Duodenal mucosa (tissue), 2 donors: ENCODE results near the gene SEMA4C.

Experiments
- H3K27ac ChIP-seq: one replicate; pipeline ENCODE4 v1.7.0; 2013; ENCODE audit warnings: low read depth, low read length
- H3K27me3 ChIP-seq, 2 donors: one replicate each; pipeline ENCODE4 v1.7.0; 2013; ENCODE audit warnings: low read length in 2 of 2, control low read depth in 1 of 2; ENCODE audit not compliant: insufficient read depth in 2 of 2, control insufficient read depth in 1 of 2
- H3K36me3 ChIP-seq, 2 donors: one replicate each; pipeline ENCODE4 v1.7.0; 2013; ENCODE audit warnings: low read length in 2 of 2, control low read depth in 1 of 2; ENCODE audit not compliant: insufficient read depth in 2 of 2, control insufficient read depth in 1 of 2
- H3K4me1 ChIP-seq, 2 donors: one replicate each; pipeline ENCODE4 v1.7.0; 2013; ENCODE audit warnings: low read length in 2 of 2, control low read depth in 1 of 2; ENCODE audit not compliant: insufficient read depth in 2 of 2, control insufficient read depth in 1 of 2
- H3K4me3 ChIP-seq, 2 donors: one replicate each; pipeline ENCODE4 v1.7.0; 2013; ENCODE audit warnings: low read length in 2 of 2, low read depth in 1 of 2
- H3K9ac ChIP-seq, 2 donors: one replicate each; pipeline ENCODE4 v1.7.0; 2013; ENCODE audit warnings: low read length in 2 of 2, low read depth in 1 of 2
- H3K9me3 ChIP-seq, 2 donors: one replicate each; pipeline ENCODE4 v1.7.0; 2013; ENCODE audit warnings: low read length in 2 of 2, control low read depth in 1 of 2; ENCODE audit not compliant: control insufficient read depth in 1 of 2

The SEMA4C gene

DNA sequence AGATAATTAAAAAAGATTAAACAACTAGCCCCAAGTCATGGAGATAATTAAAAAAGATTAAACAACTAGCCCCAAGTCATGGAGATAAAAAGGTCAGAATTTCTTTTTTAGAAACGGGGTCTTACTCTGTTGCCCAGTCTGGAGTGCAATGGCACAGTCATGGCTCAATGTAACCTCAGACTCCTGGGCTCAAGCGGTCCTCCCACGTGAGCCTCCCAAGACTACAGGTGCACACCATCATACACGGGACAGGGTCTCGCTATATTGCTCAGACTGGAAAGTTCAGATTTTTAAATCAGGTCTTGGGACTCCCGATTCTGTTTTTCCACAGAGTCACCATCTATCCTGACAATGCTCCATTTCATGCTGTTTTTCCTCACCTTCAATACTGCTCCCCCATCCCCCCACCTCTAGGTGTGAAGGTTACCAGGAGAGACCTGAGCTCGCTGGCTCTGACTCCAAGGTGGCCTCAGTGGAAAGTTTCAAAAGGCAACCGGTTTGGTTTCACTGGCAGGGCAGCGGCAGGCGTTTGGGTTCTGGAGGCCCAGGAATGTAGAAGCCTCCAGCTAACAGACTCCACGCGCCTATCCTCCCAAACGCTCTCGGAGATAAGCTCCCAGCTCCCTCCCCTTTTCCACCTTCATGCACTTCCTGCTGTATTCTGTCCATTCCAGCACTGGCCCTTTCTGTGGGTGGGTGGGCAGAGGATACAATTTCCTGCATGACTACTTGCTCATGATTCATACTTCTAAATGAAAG lies 2.9 kb upstream of the SEMA4C start:
- no peak overlapping the region for H3K9ac ChIP-seq
- H3K4me3 ChIP-seq = no peak overlapping the region
- H3K36me3 ChIP-seq = no peaks in the 10 kb centered on the region
- no peak overlapping the region for H3K27ac ChIP-seq
- peaks cover 13 to 30% of the 10 kb centered on the region in 2 donors for H3K4me1 ChIP-seq
- peaks cover 4 to 7% of the 10 kb centered on the region in 2 donors for H3K27me3 ChIP-seq
- H3K9me3 ChIP-seq = no peaks in the 10 kb centered on the region

DNA sequence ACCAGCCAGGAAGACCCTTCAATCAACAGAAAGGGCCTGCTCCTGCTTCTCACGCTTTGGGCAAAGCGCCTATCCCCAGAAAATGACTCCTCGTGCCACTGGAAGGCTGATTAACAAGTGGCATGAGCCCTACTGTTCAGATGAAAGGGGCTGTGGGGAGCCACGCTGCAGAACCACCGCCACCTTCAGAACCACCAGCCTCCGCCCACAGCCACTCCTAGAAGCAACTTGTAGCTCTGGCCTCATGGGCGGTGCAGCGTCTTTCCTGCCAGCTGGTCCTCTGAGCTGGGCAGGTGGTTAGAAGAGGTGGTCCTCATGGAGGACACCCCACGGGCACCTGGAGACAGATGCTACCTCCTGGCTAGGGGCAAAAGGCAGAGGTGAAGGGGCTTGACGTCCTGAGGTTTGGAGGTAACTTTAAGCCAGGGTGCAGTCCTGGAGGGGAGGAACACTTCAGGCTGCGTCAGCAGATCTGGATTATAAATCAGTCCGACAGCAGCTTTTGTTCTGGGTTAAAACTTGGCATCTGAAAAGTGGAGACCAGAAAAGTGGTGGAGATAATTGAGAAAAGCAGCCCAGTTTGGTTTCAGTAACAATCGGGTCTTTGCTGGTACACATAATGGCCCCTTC lies 861 bp upstream of the SEMA4C start:
- Histone ChIP-seq H3K9me3 (no peaks in the 10 kb centered on the region), H3K4me3 (peak overlapping the region; percentile 62), H3K9ac (peak overlapping the region; percentile 54), H3K27me3 (peaks cover 4 to 7% of the 10 kb centered on the region in 2 donors), H3K4me1 (peaks cover 27 to 47% of the 10 kb centered on the region in 2 donors), H3K27ac (peak overlapping the region; percentile 70), H3K36me3 (peaks cover 3 to 6% of the 10 kb centered on the region in 2 donors)

DNA sequence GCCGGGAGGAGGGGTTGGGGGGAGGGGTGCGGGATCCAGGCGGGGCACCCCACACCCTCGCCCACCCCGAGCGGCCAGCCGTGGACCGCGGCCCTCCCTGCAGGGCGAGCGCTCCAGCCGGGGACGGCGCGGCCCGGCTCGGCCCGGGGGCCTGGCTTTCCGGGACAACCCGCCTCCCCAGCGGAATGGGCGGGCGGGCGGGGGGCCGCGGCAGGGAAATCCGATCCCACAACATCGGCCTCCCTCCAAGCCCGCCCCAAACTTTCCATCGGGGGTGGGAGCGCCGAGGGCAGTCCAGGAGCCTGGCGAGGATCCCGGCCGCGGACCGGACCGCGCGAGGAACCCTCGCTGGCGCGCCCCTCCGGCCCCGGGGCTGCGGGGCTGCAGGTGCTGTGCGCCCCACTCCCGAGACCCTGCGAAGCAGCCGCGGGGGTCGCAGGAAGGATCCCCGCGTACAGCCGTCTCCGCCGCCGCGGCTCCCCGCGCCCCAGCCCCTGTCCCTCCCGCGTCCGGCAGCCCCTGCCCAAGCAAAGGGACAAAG lies 529 bp downstream of the SEMA4C start:
- peak overlapping the region; percentile 88 for H3K27ac ChIP-seq
- peaks cover 4 to 7% of the 10 kb centered on the region in 2 donors for H3K27me3 ChIP-seq
- H3K4me3 ChIP-seq = peak overlapping the region; percentile 62 to 73
- peaks cover 6 to 20% of the 10 kb centered on the region in 2 donors for H3K36me3 ChIP-seq
- peaks cover 27 to 42% of the 10 kb centered on the region in 2 donors for H3K4me1 ChIP-seq
- H3K9me3 ChIP-seq = no peaks in the 10 kb centered on the region
- H3K9ac ChIP-seq = peak overlapping the region; percentile 60 to 63

DNA sequence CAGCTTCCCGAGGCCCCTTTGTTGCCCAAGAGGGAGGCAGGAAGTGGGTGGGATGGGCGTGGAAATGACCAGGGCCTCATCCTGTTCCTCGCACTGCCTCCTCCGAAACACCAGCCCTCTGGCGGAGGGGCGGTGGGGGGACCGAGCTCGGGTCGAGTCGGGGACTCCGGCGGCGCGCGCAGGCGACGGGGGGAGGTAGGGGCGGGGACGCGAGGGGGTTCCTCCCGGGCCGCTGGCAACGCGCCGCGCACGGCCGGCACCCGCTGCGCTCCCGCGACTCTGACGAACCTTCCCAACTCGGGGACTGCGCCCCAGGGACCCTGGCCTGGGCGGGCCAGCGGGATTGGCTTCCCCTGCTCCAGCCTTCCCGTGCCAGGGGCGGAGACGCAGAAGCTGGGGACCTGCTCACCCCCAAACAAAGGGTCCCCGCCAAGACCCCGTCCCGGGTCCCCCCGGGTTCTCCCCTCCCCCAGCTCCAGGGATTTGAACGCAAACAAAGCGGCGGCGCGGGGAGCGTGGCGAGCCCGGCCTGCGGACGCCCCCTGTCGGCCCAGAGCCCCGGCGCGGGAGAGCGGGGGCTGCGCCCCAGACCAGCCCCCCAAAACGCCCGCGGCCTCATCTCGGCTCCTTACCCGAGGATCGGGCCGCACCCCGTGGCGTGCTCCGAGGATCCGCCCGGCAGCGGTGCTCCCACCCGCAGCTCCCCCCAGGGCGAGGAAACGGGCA lies 1.2 kb downstream of the SEMA4C start:
- H3K27me3 ChIP-seq = peaks cover 4 to 7% of the 10 kb centered on the region in 2 donors
- H3K4me1 ChIP-seq = peaks cover 27 to 36% of the 10 kb centered on the region in 2 donors
- H3K9ac ChIP-seq = peak overlapping the region; percentile 60 to 63
- peak overlapping the region; percentile 85 for H3K27ac ChIP-seq
- H3K4me3 ChIP-seq = peak overlapping the region; percentile 62 to 73
- H3K36me3 ChIP-seq = peaks cover 10 to 27% of the 10 kb centered on the region in 2 donors
- no peaks in the 10 kb centered on the region for H3K9me3 ChIP-seq

DNA sequence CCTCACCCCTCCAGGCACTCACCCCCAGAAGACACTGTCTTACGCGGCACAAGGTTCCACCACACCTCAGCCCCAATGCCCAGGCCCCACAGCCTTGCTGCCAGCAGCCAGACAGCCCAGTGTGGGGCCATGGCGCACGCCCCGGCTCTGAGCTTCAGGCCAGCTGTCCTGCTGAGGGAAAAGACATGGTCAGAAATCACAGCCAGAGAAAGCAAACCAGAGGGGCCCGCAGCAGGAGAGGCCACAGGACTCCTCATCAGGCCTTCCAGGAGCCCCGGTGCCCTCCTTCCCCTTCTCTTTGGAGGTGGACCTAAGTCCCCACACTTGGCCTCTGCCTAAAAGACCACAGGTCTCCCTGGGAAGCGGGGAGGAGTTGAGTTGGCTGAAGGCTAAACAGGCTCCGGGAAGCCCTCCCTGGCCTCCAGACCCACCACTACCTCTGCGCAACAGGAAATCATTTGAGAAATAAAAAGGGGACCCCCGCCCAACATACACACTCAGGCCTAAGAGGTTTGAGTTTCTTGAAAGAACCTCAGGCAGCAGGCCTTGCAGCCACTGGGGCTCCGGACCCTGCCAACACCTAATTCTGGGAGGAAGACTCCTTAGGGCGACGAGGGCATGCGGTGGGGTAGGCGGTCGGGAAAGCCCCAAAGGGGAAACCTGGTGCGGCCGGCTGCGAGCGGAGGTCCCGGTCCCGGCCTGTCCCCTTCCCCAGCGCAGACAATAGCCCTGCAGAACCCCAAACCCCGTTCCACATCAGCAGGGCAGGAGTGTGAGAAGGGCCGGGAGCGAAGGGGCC lies 1.9 kb downstream of the SEMA4C start:
- peak overlapping the region; percentile 49 to 63 for H3K9ac ChIP-seq
- H3K9me3 ChIP-seq = no peaks in the 10 kb centered on the region
- peak overlapping the region; percentile 62 to 73 for H3K4me3 ChIP-seq
- peaks cover 27 to 35% of the 10 kb centered on the region in 2 donors for H3K4me1 ChIP-seq
- H3K27me3 ChIP-seq = peaks cover 4 to 7% of the 10 kb centered on the region in 2 donors
- peak overlapping the region; percentile 85 for H3K27ac ChIP-seq
- H3K36me3 ChIP-seq = peaks cover 16 to 33% of the 10 kb centered on the region in 2 donors

DNA sequence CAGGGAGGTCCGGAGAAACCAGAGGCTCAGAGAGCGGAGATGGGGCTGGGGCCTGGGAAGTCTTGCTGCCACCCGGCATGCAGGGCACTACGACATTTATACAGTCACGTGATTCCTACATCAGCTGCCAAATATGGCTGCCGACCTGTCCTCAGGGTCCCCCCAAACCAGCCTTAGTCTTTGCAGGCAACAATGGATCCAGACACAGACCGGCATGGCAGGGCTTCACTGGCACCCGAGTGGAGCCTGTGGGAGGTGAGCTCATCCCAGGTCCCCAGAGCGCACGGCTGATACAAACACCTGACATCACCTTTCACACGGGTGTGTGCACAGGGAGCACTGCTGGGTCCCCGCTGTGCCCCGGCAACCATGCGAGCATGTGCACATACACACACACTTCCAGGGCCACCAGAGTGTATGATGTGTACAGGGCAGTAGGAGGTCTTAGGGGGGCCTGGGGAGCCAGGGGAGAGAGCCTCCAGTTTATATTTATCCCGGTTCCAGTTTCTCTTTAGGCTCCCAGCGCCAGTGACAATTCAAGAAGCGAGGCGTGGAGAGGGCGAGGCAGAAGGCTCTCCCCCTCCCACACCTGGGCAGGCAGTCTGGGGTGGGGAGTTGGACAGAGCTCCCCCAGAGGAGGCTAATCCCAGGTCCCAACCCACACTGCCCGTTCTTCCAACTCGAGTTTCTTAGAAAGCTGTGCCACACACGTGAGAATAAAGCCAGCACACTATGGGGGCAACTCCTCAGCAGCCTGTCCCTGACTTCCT lies 2.7 kb downstream of the SEMA4C start:
- Histone ChIP-seq H3K36me3 (peaks cover 16 to 35% of the 10 kb centered on the region in 2 donors), H3K9ac (peak overlapping the region; percentile 49 to 63)

DNA sequence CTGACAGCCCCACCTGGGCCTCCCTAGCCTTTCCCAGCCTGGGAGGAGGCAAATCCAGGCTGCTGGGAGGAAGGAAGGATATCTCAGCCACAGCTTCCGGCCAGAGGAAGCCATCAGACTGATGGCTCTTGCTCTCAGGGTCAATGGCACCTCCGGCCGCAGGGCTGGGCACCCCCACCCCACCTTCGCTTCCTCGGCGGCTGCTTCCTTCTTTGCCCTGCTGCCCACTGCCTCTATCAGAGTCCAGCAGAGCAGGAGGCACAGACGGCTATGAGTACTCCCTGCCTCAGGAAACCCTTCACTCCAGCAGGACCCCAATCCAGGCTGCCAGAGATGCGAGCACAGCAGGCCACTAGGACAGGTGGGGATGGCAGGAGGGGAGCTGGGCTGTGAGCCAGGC lies 3.3 kb downstream of the SEMA4C start:
- Histone ChIP-seq H3K27ac (no peak overlapping the region), H3K4me3 (peak overlapping the region in 1 of 2 donors; percentile 62), H3K27me3 (peaks cover 4 to 7% of the 10 kb centered on the region in 2 donors), H3K9me3 (no peaks in the 10 kb centered on the region), H3K36me3 (peaks cover 16 to 40% of the 10 kb centered on the region in 2 donors), H3K4me1 (peaks cover 33 to 39% of the 10 kb centered on the region in 2 donors), H3K9ac (no peak overlapping the region)

More for the DNA sequence above, 2.7 kb downstream of the SEMA4C start:
- Histone ChIP-seq H3K4me1 (peaks cover 29 to 37% of the 10 kb centered on the region in 2 donors), H3K4me3 (peak overlapping the region; percentile 62 to 73), H3K27ac (peak overlapping the region; percentile 8), H3K9me3 (no peaks in the 10 kb centered on the region), H3K27me3 (peaks cover 4 to 7% of the 10 kb centered on the region in 2 donors)

DNA sequence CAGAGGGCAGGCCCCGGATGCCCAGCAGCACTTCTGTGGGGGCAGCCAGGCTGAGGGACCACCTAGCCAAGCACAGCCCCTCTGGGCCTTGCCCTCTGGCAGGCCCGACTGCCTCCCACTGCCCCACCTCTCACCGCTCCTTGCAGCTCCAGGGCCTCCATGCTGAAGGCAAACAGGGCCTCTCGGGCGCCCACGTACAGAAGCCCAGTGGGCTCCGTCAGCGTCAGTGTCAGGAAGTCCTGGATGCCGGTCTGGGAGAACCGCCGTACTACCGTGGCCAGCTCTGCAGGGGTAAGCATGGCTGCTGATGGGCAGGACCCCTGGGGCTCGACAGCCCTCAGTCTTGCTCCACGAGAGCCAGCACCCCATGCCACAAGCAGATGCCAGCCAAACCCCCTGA lies 3.7 kb downstream of the SEMA4C start:
- no peaks in the 10 kb centered on the region for H3K9me3 ChIP-seq
- H3K4me1 ChIP-seq = peaks cover 32 to 37% of the 10 kb centered on the region in 2 donors
- no peak overlapping the region for H3K4me3 ChIP-seq
- H3K9ac ChIP-seq = no peak overlapping the region
- H3K27ac ChIP-seq = no peak overlapping the region
- H3K36me3 ChIP-seq = peaks cover 16 to 44% of the 10 kb centered on the region in 2 donors
- peaks cover 4 to 7% of the 10 kb centered on the region in 2 donors for H3K27me3 ChIP-seq

DNA sequence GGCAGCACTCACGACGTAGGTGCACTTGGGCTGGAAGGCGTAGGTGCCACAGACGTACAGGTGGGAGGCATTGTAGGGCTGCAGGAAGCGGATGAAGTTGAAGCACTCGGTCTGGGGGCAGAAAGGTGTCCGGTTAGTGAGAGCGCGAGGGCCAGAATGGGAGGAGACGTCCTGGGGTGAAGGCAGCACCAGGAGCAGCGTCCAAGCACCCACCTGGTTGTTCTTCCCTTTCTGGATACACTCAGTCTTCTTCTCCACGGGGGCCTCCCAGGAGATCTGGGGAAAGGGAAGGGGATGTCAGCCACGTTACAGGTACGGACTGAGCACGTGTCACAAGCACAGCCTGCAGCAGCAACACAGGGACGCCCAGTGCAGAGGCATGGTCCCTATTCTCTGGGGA lies 4.2 kb downstream of the SEMA4C start:
- Histone ChIP-seq H3K4me1 (peaks cover 27 to 32% of the 10 kb centered on the region in 2 donors), H3K27ac (no peak overlapping the region), H3K9ac (no peak overlapping the region)

More for the DNA sequence above, 4.2 kb downstream of the SEMA4C start:
- H3K4me3 ChIP-seq = no peak overlapping the region
- H3K36me3 ChIP-seq = peaks cover 16 to 47% of the 10 kb centered on the region in 2 donors
- no peaks in the 10 kb centered on the region for H3K9me3 ChIP-seq
- H3K27me3 ChIP-seq = peaks cover 2 to 3% of the 10 kb centered on the region in 2 donors
